ENCODE measurements around the gene CALD1. TPM values are rescaled to one million over a fixed set of nuclear protein-coding genes. Genes with fewer than 3 reads are reported as not detected.

CALD1 gene
- total RNA-seq, 1 experiment from 2014 or later = 107 TPM

DNA sequence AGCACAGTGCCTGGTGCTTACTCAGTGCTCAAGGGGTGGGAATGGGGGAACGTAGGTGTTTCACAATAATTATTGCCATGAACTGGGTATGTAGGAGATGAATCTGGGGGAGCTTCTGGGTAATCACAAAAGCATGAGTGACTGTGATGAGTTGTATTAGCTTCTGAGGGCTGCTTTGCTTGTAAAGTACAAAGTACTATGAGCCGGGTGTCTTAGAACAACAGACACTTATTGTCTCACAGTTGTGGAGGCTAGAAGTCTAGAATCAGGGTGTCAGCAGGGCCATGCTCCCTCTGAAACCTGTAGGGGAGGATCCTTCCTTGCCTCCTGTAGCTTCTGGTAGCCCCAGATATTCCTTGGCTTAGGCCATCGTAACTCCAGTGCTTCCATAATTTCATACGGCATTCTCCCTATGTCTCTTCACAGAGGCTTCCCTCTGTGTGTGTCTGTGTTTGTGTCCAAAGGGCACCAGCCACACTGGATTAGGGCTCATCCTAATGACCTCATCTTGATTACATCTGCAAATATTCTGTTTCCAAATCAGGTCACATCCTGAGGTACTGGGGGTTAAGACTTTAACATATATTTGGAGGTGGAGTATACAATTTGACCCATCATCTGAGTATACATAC lies 122.1 kb downstream of the CALD1 start:
- Histone ChIP-seq H4K20me1 (ENCODE audit: control insufficient read depth, insufficient read depth, insufficient read length) (no peaks in the 10 kb centered on the region), H3K27ac (ENCODE audit: insufficient read length, low read depth, low read length) (no peak overlapping the region)

More for the DNA sequence above, 122.1 kb downstream of the CALD1 start:
- Histone ChIP-seq H3K79me2 (ENCODE audit: insufficient read depth, low read length) (no peaks in the 10 kb centered on the region; the same call in 1 of the 2 replicates), H2BK15ac (ENCODE audit: low read depth, low read length) (no peak overlapping the region), H2BK5ac (ENCODE audit: insufficient read length, low read length) (no peak overlapping the region), H2AFZ (ENCODE audit: low read length) (no peak overlapping the region), H3K56ac (ENCODE audit: insufficient read length, low read depth, low read length) (no peak overlapping the region), H2BK20ac (ENCODE audit: low read depth, low read length, poor library complexity, severe bottlenecking) (no peak overlapping the region), H3K4me1 (ENCODE audit: insufficient read depth, low read length) (no peaks in the 10 kb centered on the region), H3K27me3 (ENCODE audit: insufficient read depth, low read length) (no peaks in the 10 kb centered on the region), H4K91ac (ENCODE audit: insufficient read length, low read depth, low read length) (no peak overlapping the region), H3K23me2 (ENCODE audit: insufficient read length, low read depth, low read length, poor library complexity, severe bottlenecking) (no peaks in the 10 kb centered on the region), H3K14ac (ENCODE audit: insufficient read depth, low read length) (no peak overlapping the region), H3K4ac (ENCODE audit: low read depth, low read length) (no peak overlapping the region), H3K9me3 (ENCODE audit: control insufficient read depth, low read depth, low read length) (no peaks in the 10 kb centered on the region), H4K5ac (ENCODE audit: insufficient read length, low read depth, low read length) (no peak overlapping the region), H4K8ac (replicated peaks; ENCODE audit: insufficient read length, low read depth, low read length) (no peak overlapping the region), H2AK5ac (ENCODE audit: insufficient read length, low read length) (no peak overlapping the region), H3T11ph (ENCODE audit: low read length) (no peak overlapping the region), H3K18ac (ENCODE audit: insufficient read length, low read depth, low read length) (no peak overlapping the region), H3K79me1 (ENCODE audit: insufficient read depth, low read depth, low read length, poor library complexity, severe bottlenecking) (peaks cover 3% of the 10 kb centered on the region), H2BK12ac (ENCODE audit: insufficient read length, low read depth, low read length) (no peak overlapping the region), H2BK120ac (ENCODE audit: low read depth, low read length, poor library complexity, severe bottlenecking) (no peak overlapping the region), H3K23ac (ENCODE audit: insufficient read length, low read depth, low read length) (no peak overlapping the region), H3K4me2 (ENCODE audit: insufficient read depth, insufficient read length, low read length) (no peak overlapping the region), H3K9ac (ENCODE audit: extremely low read depth, insufficient read length, low read length) (no peak overlapping the region)
- WGBS (ENCODE audit: extremely low coverage, insufficient read length, low lambda C conversion rate) = no CpG with 5 or more reads among the region's 4 CpGs
- peaks cover 4 to 12% (median 7%) of the 10 kb centered on the region in 3 experiments; a peak in 6 of 7 replicates for H3K36me3 Mint-ChIP-seq (ENCODE audit: insufficient read depth in 1 of 3, low read depth in 3 of 3)
- DNase-seq = no peak
- H3K27ac Mint-ChIP-seq = peak overlapping the region in 1 of 3 experiments; percentile 49; a peak in 3 of 7 replicates
- TF ChIP-seq, protein P1, sequence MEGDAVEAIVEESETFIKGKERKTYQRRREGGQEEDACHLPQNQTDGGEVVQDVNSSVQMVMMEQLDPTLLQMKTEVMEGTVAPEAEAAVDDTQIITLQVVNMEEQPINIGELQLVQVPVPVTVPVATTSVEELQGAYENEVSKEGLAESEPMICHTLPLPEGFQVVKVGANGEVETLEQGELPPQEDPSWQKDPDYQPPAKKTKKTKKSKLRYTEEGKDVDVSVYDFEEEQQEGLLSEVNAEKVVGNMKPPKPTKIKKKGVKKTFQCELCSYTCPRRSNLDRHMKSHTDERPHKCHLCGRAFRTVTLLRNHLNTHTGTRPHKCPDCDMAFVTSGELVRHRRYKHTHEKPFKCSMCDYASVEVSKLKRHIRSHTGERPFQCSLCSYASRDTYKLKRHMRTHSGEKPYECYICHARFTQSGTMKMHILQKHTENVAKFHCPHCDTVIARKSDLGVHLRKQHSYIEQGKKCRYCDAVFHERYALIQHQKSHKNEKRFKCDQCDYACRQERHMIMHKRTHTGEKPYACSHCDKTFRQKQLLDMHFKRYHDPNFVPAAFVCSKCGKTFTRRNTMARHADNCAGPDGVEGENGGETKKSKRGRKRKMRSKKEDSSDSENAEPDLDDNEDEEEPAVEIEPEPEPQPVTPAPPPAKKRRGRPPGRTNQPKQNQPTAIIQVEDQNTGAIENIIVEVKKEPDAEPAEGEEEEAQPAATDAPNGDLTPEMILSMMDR (conservative IDR thresholded peaks at IDR 0.05) = no peak
- H3K4me3 Mint-ChIP-seq = no peak overlapping the region
- H3K27me3 Mint-ChIP-seq (ENCODE audit: low read depth) = no peaks in the 10 kb centered on the region
- peaks cover 13 to 17% of the 10 kb centered on the region in 2 experiments for H3K4me1 Mint-ChIP-seq
- peaks cover 2 to 5% of the 10 kb centered on the region in 2 experiments for H3K9me3 Mint-ChIP-seq

All from H9 (cell line).